Measurements from ENCODE around the gene CLIC3.

Gene CLIC3

DNA sequence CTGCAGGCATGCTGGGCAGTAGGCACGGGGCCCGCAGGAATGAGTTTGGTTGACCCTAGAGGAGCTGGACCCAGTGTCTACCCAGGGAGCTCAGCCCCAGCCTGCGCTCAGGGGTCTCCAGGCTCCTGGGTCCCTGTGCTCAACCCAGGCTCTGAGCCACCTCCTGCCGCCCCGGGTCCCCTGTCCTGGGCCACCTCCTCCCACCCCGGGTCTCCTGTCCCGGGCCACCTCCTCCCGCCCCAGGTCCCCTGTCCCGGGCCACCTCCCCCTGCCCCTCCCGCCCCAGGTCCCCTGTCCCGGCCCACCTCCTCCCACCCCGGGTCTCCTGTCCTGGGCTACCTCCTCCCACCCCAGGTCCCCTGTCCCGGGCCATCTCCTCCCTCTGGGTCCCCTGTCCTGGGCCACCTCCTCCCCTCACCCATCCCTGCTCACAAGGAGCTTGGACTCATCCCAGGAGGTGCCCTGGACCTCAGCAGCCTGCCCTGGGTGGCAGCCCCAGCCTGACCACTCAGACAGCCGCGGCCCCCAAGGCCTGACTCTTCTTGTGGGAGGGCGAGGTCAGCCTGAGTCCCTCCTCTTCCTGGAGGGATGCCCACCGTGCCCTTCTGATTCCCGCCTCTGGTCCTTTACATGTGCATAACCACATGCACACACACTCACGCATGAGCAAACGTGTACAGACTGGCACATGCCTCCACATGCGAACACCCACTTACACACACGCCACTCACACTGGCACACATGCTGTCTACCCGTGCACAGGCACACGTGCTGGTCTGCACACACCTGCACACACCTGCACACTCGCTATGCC lies 41.9 kb downstream of the CLIC3 start:
- DNase-seq (ENCODE audit: low read depth in 3 of 3, low spot score in 1 of 3) = no peak

GRCh38 chr9:136953771-136954269 lies 42.5 kb downstream of the CLIC3 start:
- DNase-seq (ENCODE audit: low read depth in 3 of 3, low spot score in 1 of 3) = no peak

DNA sequence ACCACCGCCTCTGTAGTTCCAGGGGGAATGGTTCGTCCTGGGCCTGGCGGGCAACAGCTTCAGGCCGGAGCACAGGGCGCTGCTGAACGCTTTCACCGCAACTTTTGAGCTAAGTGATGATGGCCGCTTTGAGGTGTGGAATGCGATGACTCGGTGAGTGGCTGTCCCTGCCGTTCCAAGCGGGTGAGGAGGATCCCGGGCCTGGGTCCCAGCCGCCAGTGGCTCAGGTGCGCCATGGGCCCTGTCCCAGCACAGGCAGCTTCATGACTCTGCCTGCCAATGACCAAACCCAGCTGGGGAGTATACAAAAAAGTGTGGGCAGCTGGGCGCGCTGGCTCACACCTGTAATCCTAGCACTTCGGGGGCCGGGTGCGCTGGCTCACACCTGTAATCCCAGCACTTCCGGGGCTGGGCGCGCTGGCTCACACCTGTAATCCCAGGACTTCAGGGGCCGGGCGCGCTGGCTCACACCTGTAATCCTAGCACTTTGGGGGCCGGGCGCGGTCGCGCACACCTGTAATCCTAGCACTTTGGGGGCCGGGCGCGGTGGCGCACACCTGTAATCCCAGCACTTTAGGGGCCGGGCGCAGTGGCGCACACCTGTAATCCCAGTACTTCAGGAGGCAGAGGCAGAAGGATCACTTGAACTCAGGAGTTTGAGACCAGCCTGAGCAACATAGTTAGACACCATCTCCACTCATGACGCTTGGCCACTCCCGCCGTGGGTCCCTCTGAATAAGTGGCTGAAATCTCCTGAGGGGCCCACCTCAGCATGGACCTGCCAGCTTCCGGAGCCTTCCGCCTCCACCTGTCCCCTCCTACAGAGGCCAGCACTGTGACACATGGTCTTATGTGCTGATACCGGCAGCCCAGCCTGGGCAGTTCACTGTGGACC lies 43.2 kb downstream of the CLIC3 start:
- DNase-seq (ENCODE audit: low read depth in 3 of 3, low spot score in 1 of 3) = no peak

- no peak for DNase-seq (ENCODE audit: low read depth in 3 of 3, low spot score in 1 of 3)
Measured at GRCh38 chr9:136952321-136952850, 44.0 kb downstream of the CLIC3 start.

DNA sequence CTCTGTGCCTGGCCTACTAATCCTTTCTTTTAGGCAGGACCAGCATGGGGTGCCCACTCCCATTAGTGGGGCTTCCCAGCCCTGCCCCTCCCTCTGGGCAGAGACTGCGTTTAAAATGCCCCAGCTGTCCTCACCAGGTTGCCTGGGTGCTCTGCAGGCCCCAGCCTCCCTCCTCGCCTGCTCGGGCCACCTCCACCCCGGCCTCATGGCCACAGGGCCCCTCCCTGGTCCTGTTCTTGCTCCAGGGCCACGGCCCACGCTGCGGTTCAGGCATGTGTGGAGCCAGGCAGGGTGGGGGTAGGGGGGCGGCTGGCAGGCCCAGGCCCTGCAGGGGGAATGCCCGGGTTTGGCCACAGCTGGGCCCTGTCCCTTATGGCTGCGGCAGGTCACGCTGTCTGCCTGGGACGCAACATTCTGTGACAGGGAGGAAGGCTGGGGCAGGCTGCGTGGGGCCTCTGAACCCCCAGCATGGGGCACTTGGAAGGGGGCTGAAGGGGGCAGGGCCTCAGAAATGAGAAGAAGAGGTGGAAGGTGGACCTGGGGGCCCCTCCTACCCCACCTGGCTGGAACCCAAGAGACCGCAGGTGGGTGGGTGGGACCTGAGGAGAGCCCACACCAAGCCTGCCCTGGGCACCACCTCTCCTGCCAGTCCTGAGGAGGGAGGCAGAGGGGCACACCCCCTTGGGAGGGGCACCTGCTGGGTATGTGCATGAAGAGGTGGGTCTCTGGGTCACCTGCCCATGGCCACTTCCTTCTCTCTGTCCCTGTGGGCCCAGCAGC lies 44.6 kb downstream of the CLIC3 start, which contains the start of gene LCN12:
TSS of gene LCN12 (plus strand) at position 733 of the 780 bp plus-strand sequence. CDS start 55 bp downstream, outside the sequence.
- DNase-seq (ENCODE audit: low read depth in 3 of 3, low spot score in 1 of 3) = no peak

DNA sequence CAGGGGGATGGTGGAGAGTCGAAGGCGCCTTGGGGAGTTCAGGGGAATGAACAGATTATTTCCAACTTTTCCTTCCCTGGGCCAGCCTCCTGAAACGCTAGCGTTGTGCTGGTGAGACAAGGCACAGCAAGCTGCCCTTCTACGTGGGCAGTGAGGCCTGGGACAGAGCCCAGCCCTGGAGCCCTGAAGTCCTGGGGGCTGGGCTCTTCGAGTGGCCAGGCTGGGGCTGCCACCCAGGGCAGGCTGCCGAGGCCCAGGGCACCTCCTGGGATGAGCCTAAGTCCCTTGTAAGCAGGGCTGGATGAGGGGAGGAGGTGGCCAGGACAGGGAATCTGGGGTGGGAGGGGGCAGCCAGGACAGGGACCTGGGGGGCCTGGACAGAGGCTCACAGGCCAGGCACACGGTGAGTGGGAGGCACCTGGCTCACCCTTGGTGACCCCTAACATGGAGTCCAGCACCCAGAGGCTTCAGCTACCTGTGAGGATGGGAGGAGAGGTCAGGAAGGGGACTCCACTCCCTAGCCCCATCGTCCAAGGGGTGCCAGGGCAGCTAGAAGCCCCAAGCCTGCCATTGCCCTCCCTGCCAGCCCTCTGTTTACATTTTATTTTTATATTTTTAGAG lies 45.6 kb downstream of the CLIC3 start:
- no peak for DNase-seq (ENCODE audit: low read depth in 3 of 3, low spot score in 1 of 3)

DNA sequence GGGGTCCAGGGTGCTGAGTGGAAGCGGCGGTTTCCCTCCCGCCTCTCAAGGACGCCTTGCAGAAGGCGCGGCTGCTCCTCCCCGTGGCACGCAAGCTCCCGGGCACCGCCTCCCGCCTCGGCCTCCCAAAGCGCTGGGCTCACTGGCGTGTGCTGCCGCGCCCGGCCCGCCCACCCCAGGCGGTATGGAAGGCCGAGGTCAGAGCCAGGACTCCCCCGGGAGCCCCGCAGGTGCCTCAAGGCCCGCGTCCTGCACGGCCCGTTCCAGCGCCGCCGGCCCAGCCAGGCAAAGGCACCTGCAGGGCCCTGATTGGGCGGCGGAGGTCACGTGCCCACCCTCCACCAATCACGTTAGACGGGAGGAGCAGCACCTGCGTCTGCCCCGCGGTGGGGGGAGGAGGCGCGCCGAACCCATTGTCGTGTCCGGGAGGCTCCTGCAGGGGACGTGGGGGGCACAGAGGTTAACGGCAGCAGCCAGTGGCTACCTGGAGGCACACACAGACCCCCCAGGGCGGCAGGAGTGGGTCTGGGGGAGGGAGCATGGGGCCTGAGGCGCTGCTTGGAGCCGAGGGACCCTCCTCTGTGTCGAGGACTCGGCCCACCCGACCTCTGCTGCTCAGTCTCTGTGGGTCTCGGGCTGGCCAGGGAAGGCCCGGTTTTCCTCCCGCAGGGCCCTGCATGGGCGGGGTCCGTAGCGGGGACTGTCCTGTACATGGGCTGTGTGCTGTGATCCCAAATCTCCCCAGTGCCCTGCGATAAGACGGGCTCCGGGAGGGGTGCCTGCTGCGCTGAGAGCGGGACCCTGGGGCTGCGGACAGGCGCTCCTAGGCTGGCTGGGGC lies 46.3 kb downstream of the CLIC3 start:
- DNase-seq (ENCODE audit: low read depth in 3 of 3, low spot score in 1 of 3) = peak; percentile 90 to 93 (median 93)

DNA sequence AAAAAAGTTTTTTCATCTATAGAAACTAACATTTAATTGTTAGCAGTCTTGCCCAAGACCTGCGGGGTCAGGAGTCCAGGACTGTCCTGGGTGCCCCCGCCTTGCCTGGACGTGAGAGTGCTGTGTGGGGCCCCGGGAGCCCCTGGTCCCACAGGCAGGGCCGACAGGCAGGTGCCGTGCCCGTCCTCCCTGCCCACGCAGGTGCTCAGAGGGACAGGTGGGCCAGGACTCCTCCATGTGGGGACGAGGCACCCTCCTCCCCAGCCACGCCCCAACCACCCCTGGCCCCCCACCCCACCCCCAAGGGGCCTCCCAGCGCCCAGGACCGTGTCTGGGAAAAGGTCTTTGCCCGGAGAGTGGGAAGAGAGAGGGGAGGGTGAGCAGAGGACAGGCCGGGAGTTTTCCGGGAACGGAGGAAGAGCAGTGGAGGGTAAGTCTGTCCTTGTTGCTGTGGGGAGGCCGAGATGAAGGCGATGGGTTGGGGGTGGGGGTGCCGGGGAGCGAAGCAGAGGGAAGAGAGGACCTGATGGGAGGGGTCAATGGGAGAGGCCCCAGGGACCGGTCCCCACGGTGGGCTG lies 47.0 kb downstream of the CLIC3 start:
- no peak for DNase-seq (ENCODE audit: low read depth in 3 of 3, low spot score in 1 of 3)

DNA sequence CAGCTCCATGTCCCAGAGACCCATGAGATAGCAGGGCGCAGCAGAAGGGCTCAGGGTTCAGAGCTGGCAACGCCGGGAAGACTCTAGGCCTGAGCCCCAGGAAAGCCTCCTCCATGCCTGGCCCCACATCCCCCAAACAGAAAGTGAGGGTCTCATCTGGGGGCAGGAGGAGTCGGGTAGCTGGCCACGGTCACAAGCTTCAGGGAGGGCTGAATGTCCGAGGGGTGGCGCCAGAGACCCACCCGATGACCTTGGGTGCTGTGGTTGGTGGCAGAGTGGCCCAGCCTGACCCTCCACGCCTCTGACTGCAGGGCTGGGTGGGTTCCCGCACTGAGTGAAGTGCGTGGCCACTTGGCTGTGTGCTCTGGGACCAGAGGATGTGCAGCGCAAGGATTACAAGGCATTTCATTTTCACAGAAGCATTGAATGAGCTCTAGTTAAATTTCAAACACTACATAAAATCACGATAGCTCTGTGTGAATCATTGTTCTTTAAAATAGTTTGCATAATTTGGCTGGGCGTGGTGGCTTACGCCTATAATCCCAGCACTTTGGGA lies 48.3 kb downstream of the CLIC3 start:
- no peak for DNase-seq (ENCODE audit: low read depth in 3 of 3, low spot score in 1 of 3)

DNA sequence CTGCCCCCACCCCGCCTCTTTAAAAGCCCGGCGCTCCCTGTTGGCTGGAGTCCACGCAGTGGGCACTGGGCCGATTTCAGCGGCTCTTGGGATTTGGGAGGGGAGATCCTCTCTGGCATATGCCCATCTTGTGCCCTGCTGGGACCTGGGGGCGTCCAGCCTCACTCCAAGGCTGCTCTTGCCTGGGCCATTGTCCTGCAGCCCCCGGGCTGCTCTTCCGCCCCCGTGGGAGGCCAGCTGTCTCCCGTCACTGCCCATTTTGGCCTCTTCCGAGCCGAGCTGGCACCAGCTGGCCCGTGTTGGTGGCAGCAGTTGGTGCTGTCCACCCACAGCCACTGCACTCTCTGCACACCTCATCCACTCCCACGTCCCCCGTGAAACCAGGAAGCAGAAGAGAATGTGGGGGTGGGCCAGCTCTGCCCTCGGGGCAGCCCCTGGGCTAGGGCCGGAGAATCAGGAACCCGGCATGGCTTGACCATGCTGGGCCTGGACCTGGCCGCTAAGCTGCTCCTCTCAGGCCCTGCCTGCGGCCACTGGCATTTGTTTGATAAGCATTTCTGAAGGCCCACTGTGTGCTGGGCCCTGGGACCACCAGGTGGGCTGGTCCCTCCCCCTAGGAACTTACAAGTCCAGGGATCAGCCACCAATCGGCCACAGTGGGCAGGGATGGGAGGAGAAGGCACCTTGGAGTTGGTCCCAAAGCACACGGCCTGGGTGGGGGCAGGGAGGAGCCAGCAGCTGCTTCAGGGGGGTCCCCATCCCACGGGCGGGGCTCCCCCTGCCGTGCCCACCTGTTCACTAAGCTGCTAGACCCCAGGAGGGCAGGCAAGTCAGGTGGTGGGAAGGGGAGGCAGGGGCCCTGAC lies 49.1 kb downstream of the CLIC3 start:
- no peak for DNase-seq (ENCODE audit: low read depth in 3 of 3, low spot score in 1 of 3)

DNA sequence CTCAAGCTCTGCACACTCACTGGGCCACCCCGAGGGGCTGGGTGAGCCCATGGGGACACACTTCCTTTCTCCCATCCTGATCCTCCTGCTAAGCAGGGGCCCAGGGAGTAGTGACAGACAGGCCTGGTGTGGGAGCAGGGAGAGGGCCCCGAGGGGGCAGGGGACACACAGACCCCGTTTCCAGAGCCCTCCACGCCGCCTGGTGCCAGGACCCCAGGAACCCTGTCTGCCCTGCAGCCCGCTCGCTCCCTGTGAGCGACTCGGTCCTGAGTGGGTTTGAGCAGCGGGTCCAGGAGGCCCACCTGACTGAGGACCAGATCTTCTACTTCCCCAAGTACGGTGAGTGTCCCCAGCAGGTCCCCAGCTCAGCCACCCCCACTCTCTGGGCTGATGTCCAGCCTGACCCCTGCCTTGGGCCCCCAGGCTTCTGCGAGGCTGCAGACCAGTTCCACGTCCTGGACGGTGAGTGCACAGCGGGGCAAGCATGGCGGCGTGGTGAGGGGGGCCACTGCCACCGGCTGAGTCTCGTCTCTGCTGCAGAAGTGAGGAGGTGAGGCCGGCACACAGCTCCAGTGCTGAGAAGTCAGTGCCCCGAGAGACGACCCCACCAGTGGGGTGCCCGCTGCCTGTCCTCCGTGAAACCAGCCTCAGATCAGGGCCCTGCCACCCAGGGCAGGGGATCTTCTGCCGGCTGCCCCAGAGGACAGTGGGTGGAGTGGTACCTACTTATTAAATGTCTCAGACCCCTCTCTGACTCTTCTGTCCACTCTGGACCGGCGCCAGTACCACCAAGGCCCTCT lies 49.9 kb downstream of the CLIC3 start:
- DNase-seq (ENCODE audit: low read depth in 3 of 3, low spot score in 1 of 3) = no peak

- DNase-seq (ENCODE audit: low read depth in 3 of 3, low spot score in 1 of 3) = no peak
Measured at GRCh38 chr9:136945333-136946227, 50.8 kb downstream of the CLIC3 start.

All from stimulated activated CD4-positive, alpha-beta T cell treated with anti-CD3 and anti-CD28 coated beads, TNF-alpha, amount 100 ng/mL, for 1 hour (primary cell).